Stimulated activated CD4-positive, alpha-beta T cell treated with anti-CD3 and anti-CD28 coated beads, TNF-alpha, amount 100 ng/mL, for 4 hours (primary cell): ENCODE measurements around the gene NLRP9.

Source experiments
- DNase-seq, 3 experiments: peaks; one replicate each; pipeline ENCODE4 v3.0.0-alpha.2; 2020; ENCODE audit warnings: low read depth in 3 of 3

Gene NLRP9

GRCh38 chr19:55687281-55688201, 50.7 kb downstream of the NLRP9 start:
- no peak for DNase-seq

- no peak for DNase-seq
Measured at GRCh38 chr19:55686311-55687050, 51.7 kb downstream of the NLRP9 start.

- DNase-seq, result no peak
Measured at GRCh38 chr19:55685776-55686175, 52.4 kb downstream of the NLRP9 start.

GRCh38 chr19:55684946-55685681, 53.1 kb downstream of the NLRP9 start:
- DNase-seq, result no peak

GRCh38 chr19:55683449-55684261, 54.5 kb downstream of the NLRP9 start:
- DNase-seq, result no peak

GRCh38 chr19:55681131-55682092, 56.8 kb downstream of the NLRP9 start:
- DNase-seq, result no peak

- DNase-seq, result no peak
Measured at GRCh38 chr19:55680339-55681130, 57.7 kb downstream of the NLRP9 start.

- no peak for DNase-seq
Measured at GRCh38 chr19:55679343-55680257, 58.6 kb downstream of the NLRP9 start.

- no peak for DNase-seq
Measured at GRCh38 chr19:55678121-55678671, 60.0 kb downstream of the NLRP9 start.

GRCh38 chr19:55677572-55678028, 60.6 kb downstream of the NLRP9 start:
- no peak for DNase-seq

- no peak for DNase-seq
Measured at GRCh38 chr19:55676889-55677505, 61.2 kb downstream of the NLRP9 start.

GRCh38 chr19:55676383-55676782, 61.8 kb downstream of the NLRP9 start:
- DNase-seq, result no peak

- no peak for DNase-seq
Measured at GRCh38 chr19:55675661-55676354, 62.4 kb downstream of the NLRP9 start.

GRCh38 chr19:55674841-55675660, 63.2 kb downstream of the NLRP9 start, which contains the start of gene EPN1:
Gene EPN1, plus strand, starts transcription at chr19:55675226. Its CDS starts 3,402 bp downstream, at chr19:55678628.
- peak; percentile 94 to 95 (median 94) for DNase-seq

- DNase-seq, result no peak
Measured at GRCh38 chr19:55674459-55674840, 63.8 kb downstream of the NLRP9 start.

GRCh38 chr19:55673889-55674288, 64.3 kb downstream of the NLRP9 start:
- no peak for DNase-seq
